HG03280 (cell line): Measurements from ENCODE around the gene EHD3.

Experiments used
- ATAC-seq: cut with Tn5 transposase; IDR thresholded peaks from one replicate; pipeline ENCODE4 v1.9.1; 2021; ENCODE audit warnings: mild to moderate bottlenecking, moderate library complexity; ENCODE audit not compliant: unreplicated experiment

Gene EHD3

DNA sequence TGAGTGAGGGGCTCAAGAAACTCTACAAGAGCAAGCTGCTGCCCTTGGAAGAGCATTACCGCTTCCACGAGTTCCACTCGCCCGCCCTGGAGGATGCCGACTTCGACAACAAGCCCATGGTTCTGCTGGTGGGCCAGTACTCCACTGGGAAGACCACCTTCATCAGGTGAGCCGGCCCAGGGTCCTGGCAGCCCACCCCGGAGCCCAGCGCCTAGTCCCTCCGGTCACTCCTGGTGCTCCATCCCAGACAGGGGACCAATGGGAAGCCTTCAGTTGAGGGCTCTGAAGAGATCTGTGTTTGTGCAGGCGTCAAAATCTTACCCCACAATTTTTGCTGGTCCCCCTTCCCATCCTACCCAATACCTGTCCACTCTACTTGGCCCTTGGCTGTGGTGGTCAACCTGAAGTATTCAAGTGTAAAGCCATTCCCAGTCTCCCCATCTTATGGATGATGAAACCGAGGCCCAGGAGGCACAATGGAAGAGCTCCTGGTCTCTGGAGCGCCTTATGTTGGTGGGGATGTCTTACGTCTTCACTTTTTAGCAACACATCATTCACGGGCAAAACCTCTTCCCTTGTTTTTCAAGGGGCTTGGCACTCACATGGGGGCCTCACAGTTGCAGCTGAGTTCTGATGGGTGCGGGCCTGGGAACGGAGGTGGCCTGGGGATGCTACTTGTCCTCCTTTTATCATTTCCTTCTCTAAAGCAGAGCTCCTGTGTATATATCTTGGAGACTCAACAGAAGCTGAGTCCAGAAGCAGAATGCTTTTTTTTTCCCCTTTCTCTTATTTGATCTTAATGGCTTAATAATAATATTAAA lies 941 bp downstream of the EHD3 start:
- ATAC-seq = no peak

DNA sequence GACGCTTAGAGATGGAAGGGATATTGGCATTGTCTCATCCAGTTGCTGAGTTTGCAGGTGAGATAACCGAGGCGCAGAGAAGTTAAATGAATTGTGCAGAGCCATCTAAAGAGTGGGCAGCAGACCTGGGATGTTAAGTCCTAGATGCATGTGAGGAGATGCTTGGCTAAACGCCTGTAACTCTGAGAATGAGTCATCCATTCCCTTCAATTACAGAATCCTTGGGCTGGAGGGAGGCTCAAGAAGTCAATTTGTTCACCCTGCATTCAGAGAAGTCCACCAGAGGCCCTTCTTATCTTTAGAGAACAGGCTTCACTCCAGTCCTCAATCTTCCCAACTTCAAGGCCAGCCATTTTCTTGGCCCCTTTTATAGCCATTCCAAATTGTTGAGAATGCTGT lies 1.6 kb downstream of the EHD3 start:
- no peak for ATAC-seq

DNA sequence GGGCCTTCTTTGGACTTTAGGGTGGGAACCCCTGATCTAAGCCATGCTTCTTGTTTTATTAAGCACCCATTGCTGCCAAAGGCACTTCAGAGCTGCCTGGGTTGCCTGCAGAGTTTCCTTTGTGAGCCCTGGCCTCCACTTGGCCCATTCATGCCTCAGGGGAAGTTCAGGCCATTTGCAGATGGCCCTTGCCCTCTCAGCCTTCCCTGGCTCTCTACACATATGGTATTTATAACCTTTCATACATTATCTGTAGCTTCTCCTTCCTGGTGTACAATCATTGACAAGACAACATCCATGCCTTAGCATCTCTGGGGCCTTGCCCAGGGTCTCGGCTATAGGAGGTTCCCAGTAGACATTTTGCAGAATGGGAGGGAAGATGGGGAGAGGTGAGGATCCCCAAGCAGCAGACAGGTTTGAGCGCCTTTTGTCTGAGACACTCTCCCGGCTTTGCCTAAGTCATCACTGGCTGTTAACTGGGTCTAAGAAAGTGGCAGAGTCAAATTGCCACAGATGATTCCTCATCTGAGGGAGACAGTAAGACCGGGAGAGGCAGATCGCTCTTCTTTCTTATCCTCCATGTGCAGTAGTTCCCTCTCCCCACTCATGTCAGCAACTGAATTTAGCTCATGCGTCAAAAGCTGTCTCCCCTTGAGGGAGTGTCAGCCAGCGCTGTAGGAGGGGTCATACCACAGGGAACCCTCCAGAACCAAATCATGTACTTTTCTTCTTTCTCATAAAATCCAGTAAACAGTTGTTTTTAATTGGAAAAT lies 2.7 kb downstream of the EHD3 start:
- no peak for ATAC-seq

DNA sequence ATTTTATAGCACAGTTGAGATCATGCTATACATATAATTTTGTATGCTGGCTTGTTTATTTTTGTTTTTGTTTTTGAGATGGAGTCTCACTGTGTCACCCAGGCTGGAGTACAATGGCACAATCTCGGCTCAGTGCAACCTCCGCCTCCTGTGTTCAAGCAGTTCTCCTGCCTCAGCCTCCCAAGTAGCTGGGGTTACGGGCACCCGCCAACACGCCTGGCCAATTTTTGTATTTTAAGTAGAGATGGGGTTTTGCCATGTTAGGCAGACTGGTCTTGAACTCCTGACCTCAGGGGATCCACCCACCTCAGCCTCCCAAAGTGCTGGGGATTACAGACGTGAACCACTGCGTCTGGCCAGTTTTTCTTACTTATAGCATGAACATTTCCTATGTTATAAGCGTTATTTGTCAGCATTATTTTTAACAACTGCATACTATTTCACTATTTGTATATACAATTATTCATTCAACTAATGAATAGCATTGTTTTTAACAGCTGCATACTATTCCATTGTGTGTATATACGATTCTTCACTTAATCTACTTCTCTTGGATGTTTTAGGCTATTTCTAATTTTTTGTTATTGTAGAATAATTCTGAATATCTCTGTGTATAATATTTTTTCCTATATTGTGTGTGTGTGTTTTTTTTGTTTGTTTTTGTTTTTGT lies 3.5 kb downstream of the EHD3 start:
- no peak for ATAC-seq

DNA sequence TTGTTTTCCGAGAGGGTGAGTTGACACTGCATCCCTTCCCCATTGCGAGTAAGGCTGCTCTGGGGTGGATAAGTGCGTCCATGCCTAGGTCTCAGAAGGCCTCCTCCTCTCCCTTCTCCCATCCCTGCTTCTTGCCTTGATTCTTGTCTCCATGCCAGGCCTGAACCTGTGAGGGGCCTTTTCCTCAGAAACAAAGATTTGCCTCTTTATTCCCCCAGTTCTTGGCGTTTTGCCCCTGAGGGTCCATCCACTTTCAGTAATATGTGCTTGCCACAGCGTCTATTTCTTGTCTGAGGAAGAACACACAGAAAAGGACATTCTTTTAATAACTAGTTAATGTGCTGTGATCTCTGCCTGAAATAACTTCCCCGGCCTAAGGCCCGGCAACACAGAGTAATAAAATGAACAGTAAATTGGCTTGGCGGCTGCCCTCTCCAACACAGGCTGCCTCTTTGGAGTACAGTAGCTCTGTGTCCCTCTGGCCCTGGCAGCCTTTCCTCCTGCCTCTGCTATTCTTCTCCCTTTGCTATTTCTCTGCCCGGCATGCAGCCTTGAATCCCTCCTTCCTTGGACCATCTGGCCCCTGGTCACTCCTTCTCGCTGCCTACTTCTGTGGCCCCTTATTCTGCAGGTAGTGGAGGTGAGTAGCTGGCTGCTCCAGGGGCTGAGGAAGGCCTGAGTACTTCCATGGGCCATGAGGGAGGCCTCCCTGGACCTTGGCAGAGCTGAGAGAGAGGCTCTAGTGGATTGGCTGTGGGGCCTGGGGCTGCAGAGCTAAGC lies 4.4 kb downstream of the EHD3 start:
- ATAC-seq = no peak

DNA sequence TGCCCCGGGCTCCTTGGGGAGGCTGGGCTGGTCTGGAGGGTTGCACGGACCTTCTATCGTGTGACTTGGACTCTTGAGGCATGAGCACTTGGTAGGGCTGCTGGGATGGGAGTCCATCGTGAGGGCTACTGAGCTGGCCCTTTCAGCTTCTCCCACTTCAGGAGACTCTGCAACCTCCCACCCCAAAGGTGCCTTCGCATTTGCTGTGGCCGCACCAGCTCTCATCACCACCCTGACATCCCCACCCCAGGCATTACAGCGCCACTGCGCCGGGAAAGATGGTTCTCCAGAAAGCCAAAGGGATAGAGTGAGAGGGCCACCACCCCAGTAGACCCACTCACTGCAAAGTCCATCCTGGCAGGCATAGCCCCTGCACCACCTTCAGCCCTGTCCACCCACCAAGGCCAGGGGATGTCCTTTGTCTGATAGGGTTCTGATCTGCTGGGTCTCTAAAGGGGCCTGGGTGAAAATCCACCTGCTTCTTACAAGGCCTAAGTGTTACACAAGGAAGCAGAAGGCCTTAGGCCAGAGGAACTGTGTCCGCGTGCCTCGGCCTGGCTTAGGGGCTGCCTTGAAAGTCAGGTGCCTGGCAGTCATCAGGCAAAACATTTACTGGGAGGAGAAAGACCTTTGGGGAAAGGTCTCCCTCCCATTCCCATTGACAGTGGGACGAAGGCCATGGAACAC lies 5.1 kb downstream of the EHD3 start:
- no peak for ATAC-seq

DNA sequence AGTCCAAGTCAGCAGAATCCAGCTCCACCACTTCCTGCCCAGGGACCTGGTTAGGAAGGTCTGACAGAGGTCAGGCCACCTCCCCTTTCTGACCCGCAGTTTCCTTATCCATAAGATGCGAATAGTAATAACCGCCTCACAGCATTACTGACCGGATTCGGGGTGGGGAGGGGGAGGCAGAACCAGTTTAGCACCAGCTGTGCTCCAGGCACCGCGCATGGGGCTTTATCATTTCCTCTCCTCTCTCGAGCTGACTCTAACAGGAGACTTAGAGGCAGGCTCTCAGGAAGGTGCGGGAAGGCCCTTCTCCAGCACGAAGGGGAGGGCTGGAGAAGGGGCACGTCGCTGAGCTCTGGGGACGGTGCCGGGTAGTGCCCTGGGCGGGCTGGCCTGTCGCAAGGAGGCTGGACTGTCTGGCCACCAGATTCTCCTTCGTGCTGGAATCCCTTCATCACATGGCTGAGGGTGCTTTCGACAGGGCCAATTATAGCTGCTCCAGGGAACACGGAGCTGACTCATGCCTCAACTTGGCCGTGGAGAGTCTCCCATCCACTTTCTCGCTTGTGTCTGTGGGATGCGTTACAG lies 5.7 kb downstream of the EHD3 start:
- no peak for ATAC-seq

DNA sequence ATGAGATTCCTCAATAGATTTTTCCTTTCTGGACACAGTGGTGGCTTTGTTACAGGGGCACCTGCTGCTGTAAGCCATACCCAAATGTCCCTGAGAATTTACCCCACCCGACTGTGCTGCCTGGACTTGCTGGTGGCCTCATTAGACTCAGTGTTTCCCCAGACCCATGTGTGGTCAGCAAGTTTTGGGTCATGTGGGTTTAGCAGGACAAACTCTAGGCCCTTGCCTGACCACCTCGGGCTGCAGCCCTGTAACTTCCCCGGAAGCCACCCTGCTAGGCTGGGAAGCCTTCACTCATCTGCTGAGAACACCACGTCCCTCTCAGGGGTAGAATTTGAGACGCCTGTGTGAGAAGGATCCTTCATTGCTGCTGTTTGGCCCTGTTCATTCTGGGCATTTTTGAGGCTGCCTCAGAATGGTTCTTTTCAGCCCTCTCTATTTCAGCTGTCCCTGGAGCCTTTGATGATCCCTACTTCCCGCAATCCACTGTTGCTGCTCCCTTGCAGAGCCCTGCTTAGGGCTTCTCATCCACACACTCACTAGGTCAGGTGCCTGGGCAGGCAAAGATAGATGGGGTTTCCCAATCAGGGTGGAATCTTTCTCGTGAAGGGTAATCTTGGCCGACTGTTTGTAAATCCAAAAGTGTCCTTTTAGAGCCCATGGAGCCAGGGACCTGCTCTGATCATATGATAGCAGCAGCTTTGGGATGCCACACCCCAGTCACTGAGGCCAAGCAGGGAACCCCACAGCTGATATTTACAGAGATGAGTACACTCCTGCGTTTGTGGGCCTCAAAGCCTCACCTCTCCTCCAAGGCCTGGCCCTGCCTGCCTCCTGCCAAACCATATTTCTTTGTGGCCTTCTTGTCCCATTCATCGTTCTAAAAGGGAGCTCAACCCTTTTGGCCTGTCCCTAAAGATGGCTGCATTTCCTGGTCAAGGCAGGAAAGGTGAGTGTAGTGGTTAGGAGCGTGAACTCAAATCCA lies 6.7 kb downstream of the EHD3 start:
- no peak for ATAC-seq

DNA sequence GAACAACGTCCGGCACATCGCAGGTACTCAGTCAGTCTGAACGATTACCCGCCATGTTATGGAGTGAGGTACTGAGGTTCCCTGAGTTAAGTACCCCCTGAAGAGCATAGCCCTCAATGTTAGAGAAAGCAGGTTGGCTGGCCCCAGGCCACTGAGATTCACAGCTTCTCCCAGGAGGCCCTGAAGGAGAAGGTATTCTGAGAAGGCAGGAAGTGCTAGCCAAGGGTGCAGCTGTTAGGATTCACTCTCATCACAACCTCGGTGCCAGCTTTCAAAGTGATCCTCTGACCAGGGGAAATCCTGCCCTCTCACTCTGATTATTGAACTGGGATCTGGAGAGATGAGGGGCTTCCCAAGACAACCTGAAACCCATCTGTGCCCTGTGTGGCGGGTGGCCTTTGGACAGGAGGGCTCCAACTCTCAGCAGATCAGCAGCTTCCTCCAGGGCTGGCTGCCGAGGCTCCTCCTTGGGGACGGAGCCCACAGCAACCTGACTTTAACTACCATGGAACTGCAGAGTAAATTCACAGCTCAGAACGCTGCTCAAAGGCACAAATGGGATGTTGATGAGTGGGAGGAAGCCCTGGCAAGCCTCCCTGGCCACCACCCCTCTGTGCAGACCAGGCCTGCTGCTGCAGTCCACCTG lies 7.8 kb downstream of the EHD3 start:
- ATAC-seq = no peak

DNA sequence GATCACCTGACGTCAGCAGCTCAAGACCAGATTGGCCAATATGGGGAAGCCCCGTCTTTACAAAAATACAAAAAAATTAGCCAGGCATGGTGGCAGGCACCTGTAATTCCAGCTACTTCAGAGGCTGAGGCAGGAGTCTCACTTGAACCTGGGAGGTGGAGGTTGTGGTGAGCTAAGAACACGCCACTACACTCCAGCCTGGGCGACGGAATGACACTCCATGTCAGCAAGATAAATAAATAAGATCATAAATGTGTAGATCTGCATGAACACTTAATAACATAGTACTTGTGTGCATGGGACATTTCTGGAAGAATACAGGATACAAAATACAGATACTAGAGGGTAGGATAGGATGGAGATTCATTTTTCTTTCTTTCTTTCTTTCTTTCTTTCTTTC lies 9.1 kb downstream of the EHD3 start:
- ATAC-seq = no peak

DNA sequence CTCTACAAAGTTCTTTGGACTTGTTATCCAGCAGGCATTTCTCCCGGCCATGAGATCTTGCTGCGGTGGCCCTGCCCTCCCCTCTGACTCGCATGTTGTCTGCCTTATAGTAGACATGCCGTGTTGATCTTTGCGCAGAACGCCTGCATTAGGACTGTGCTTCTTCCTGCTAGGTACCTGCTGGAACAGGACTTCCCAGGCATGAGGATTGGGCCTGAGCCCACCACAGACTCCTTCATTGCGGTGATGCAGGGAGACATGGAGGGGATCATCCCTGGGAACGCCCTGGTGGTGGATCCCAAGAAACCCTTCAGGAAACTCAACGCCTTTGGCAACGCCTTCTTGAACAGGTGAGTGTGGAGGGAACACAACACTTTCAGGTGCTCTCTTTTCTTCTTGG lies 10.1 kb downstream of the EHD3 start:
- ATAC-seq = no peak

DNA sequence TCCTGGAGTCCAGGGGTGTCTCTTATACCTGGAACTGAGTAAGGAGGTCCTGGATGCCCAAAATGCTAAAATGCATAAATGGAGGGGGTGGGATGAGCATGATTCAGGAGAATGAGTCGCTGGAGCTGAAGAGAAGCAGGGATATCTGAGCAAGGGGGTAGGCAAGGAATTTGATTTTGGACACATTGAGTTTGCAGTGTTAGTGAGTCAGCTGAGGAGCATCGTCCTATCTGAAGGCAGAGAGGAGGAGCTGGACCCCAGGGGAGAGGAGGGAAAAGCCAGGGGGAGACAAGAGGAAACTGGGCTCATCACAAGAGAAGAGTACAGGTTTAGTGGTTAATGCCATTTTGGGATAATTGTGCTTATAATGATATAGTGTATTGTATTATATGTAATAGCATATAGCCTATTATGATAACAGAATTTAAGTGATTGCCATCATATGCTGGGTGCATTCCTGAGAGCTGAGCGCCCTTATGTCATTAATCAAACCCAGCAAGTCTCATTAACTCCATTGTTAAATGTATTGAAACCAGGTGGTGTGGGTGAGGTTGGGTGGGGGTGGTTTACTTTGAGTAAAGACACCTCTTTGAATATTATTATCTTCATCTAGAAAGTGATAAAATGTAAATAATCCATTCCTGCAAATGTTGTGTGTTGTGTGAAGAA lies 12.4 kb downstream of the EHD3 start:
- ATAC-seq = no peak

DNA sequence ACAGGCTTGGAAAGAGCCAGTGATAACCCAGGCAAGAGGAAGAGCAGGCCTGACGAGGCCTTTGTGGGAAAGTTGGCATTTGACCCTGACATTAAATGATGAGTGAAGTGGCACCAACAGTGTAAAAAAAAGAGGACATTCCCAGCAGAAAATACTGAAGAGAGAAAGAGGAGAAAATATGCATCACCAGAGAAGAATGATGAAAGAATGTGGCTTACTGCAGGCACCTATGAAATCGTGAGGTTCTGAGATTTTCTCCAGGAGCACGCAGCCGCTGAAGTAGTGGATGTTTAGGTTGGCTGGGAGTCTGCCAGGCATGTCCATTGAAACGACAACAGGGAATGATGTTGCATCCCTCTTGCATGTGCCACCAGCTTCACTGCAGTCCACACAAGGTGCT lies 13.8 kb downstream of the EHD3 start:
- no peak for ATAC-seq

DNA sequence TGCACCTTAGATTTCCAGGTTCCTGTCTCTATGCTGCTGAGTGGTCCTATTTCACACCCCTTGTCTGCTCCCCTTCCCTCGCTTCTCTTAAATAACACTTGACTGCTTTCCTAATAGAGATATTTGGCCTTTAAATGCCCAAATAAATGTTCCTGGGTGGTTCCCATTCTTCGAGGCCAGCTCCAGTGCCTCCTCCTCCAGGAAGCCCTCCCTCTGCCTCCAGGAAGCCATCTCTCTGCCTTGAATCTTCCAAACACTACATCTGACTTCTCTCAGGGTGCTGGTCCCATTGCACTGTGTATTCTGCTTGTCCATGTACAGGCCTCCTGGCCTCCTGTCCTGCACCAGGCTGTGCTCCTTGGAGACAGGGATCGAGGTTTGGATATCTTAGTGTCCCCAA lies 14.2 kb downstream of the EHD3 start:
- ATAC-seq = no peak

DNA sequence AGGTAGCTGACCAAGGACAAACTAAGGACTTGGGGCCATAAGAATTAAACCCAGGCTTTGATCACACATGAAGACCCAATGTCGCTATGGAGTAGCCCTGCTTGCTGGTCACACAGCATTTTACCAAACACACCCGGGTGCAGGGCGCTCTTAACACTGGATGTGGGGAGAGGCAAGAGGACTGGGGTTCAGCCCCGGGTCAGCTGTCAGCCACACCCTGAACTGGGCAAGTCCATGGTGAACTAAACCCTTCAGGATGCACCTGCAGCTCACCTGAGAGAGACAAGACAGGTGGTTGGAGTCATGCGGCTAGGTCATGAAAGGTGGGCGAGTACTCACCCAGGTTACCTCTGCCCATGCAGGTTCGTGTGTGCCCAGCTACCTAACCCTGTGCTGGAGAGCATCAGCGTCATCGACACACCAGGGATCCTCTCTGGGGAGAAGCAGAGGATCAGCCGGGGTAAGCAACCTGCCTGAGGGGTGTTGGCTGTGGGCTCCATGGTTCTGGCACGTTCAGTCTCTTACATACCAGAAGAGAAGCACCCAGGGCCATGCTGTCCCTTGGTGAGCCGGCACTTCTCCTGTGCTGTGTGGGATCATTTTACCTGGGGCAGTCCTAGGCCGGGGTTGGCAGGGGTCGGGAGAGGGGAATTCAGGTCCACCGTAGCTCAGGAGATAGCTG lies 15.2 kb downstream of the EHD3 start:
- no peak for ATAC-seq

DNA sequence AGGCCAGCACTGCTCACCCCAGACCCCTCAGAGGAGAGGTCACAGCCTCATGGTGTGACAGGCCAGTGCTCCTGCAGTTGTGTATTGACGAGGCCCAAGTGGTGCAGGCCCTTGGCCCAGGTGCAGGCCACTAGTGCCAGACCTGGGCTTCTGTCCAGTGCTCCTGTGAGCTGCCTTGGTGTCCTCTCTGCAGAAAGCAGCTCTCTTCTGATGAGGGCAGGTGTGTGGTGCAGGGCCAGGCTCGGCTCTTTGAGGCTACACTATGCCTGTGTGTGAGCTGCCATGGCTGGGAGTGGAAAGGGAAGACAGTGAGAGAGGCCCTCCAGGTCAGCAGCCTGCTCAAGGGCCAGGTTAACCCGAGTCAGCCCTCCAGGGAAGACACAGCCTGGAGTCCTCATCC lies 17.1 kb downstream of the EHD3 start:
- no peak for ATAC-seq

DNA sequence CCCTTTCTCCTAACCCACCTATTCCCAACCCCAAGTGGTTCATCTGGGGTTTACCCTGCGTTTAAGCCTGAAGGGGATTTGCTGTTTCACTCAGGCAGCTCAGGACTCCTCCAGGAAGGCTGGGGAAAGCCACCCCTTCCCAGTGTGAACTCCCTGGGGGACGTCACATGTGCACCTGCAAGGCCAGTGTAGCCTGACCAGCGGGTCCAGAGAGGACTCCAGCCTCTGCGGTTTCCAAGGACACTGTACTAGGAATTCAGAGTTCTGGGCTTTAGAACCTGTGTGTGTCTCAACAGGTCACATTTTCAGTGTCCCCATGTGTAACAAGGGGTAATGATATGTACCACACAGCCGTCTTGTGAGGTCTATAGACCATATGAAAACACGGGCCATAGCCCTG lies 17.9 kb downstream of the EHD3 start:
- no peak for ATAC-seq
